K562 (cell line): ENCODE measurements around the gene PLEKHG5. TPM values are rescaled to one million over a fixed set of nuclear protein-coding genes. Genes with fewer than 3 reads are reported as not detected.

Experiments used
- ATAC-seq: fragments of 200-7000 bp; cut with Tn5 transposase; 3 replicates; pipeline ENCODE4 v1.9.1; 2020; ENCODE audit warnings: moderate library complexity
- BruUV-seq: library from RNA; stranded (reverse); fragments of 400-500 nt; replicated peaks from 2 replicates; lab custom pipeline; 2021; lab: Mats Ljungman, UMichigan
- CTCF ChIA-PET: fragments of 300-600 bp; formaldehyde crosslinking; extraction: SDS; loops from one replicate; lab custom pipeline; 2021; ENCODE audit warnings: low intra/inter-chr PET ratio; lab: Yijun Ruan, JAX
- POLR2A ChIA-PET: fragments of 300-600, 350-650 bp; sonication (Branson Sonifier 250); formaldehyde crosslinking; extraction: SDS; loops from one replicate; lab custom pipeline; 2021; ENCODE audit warnings: antibody characterized with exemption, inconsistent platforms; lab: Yijun Ruan, JAX
- DNase-seq, 4 experiments: peaks; one replicate each; pipeline versions ENCODE4 v3.0.0 to v3.0.0-alpha.2; 2011 to 2018; ENCODE audit warnings: low spot score in 3 of 4, mixed read lengths in 3 of 4; ENCODE audit errors: extremely low read depth in 1 of 4
- FAIRE-seq: peaks from 2 replicates; lab custom pipeline; 2011; peaks lifted over from hg19 to GRCh38; lab: Jason Lieb, UNC
- H2AFZ ChIP-seq: 2 replicates; pipeline ENCODE4 v1.6.0; 2011; ENCODE audit warnings: low read depth, low read length, control low read depth, inconsistent platforms
- H3K27ac ChIP-seq: fragments of 200-600 bp; 3 replicates; pipeline ENCODE4 v1.8.0; 2011; ENCODE audit warnings: low read depth, mild to moderate bottlenecking, control low read depth, inconsistent platforms, low read length, moderate library complexity, mixed read lengths; ENCODE audit errors: extremely low read depth
- H3K27me3 ChIP-seq, 2 experiments: fragments of 300-600 bp in 1 of 2; 2 replicates in 1 of 2; 3 replicates in 1 of 2; pipeline versions ENCODE4 v1.6.0 to v1.8.0; 2011; ENCODE audit warnings: inconsistent platforms in 2 of 2, low read length in 2 of 2, mild to moderate bottlenecking in 1 of 2, mixed read lengths in 1 of 2, moderate library complexity in 1 of 2; ENCODE audit not compliant: control insufficient read depth in 2 of 2, insufficient read depth in 2 of 2
- H3K36me3 ChIP-seq: fragments of 300-600 bp; 3 replicates; pipeline ENCODE4 v1.8.0; 2011; ENCODE audit warnings: mild to moderate bottlenecking, low read length, inconsistent platforms; ENCODE audit not compliant: control insufficient read depth, insufficient read depth
- H3K4me1 ChIP-seq, 2 experiments: fragments of 200-600 bp in 1 of 2; replicated peaks in 1 of 2; 2 replicates in 1 of 2; 3 replicates in 1 of 2; pipeline versions ENCODE4 v1.5.1 to v1.8.0; 2011; ENCODE audit warnings: inconsistent platforms in 2 of 2, low read length in 2 of 2, mild to moderate bottlenecking in 1 of 2, mixed read lengths in 1 of 2, moderate library complexity in 1 of 2; ENCODE audit not compliant: control insufficient read depth in 2 of 2, insufficient read depth in 2 of 2
- H3K4me2 ChIP-seq: 2 replicates; pipeline ENCODE4 v1.6.1; 2011; ENCODE audit warnings: low read length, control low read depth, inconsistent platforms, mixed read lengths; ENCODE audit not compliant: insufficient read depth
- H3K4me3 ChIP-seq: fragments of 200-600 bp; sonication (generic), shearing (Covaris generic); 2 replicates; pipeline ENCODE4 v1.5.1; 2016; ENCODE audit warnings: control low read depth, inconsistent platforms
- H3K79me2 ChIP-seq: fragments of 200-600 bp; 3 replicates; pipeline ENCODE4 v1.8.0; 2011; ENCODE audit warnings: low read length, inconsistent platforms; ENCODE audit not compliant: control insufficient read depth, insufficient read depth
- H3K9ac ChIP-seq, 2 experiments: 2 replicates each; pipeline versions ENCODE4 v1.6.0 to v1.6.1; 2011; ENCODE audit warnings: low read depth in 2 of 2, low read length in 2 of 2, control low read depth in 1 of 2, inconsistent platforms in 1 of 2, mild to moderate bottlenecking in 1 of 2, mixed read lengths in 1 of 2; ENCODE audit not compliant: insufficient read depth in 1 of 2
- H3K9me1 ChIP-seq: one replicate; pipeline ENCODE4 v1.6.0; 2011; ENCODE audit warnings: inconsistent platforms, mild to moderate bottlenecking, low read length, moderate library complexity; ENCODE audit not compliant: control insufficient read depth, insufficient read depth
- H3K9me3 ChIP-seq: replicated peaks from 2 replicates; pipeline ENCODE4 v1.5.1; 2011; ENCODE audit warnings: low read depth, low read length, inconsistent platforms; ENCODE audit not compliant: control insufficient read depth, insufficient read depth
- H4K20me1 ChIP-seq: replicated peaks from 2 replicates; pipeline ENCODE4 v1.6.1; 2011; ENCODE audit warnings: low read length, inconsistent platforms, mixed read lengths; ENCODE audit not compliant: control insufficient read depth, insufficient read depth
- CBFB ChIP-seq: sonication (generic); formaldehyde crosslinking; IDR thresholded peaks from 2 replicates; pipeline ENCODE4 v1.4.0; 2020; ENCODE audit warnings: mild to moderate bottlenecking, missing genetic modification reagents
- CXXC5 ChIP-seq: fragments of 250-450 bp; sonication (Bioruptor Pico); IDR thresholded peaks from 2 replicates; pipeline ENCODE4 v1.8.0; 2022; ENCODE audit warnings: inconsistent platforms, mild to moderate bottlenecking, moderate library complexity
- EZH2 ChIP-seq: IDR thresholded peaks from 2 replicates; pipeline ENCODE4 v1.6.1; 2012; ENCODE audit warnings: low read depth, mild to moderate bottlenecking, inconsistent platforms, low read length, borderline replicate concordance
- FOXM1 ChIP-seq, 2 experiments: fragments of 450-650 bp in 1 of 2; sonication (generic) in 1 of 2; formaldehyde crosslinking in 1 of 2; IDR thresholded peaks; 2 replicates each; pipeline versions ENCODE4 v1.6.1 to v1.9.0; 2017 to 2022; ENCODE audit warnings: low read depth in 2 of 2, mild to moderate bottlenecking in 2 of 2, missing genetic modification reagents in 1 of 2, moderate library complexity in 1 of 2
- HMGN3 ChIP-seq: IDR thresholded peaks from 2 replicates; pipeline ENCODE4 v1.6.1; 2011; ENCODE audit warnings: borderline replicate concordance, low read depth, mild to moderate bottlenecking, mixed read lengths, low read length; ENCODE audit not compliant: insufficient read length; ENCODE audit errors: extremely low read depth
- KAT7 ChIP-seq: sonication (generic); formaldehyde crosslinking; IDR thresholded peaks from 2 replicates; pipeline ENCODE4 v1.8.0; 2022; ENCODE audit warnings: missing genetic modification reagents, mild to moderate bottlenecking, borderline replicate concordance
- L3MBTL2 ChIP-seq: fragments of 450-650 bp; IDR thresholded peaks from 2 replicates; pipeline ENCODE4 v1.6.1; 2016; ENCODE audit warnings: mild to moderate bottlenecking, moderate library complexity
- MAZ ChIP-seq, 2 experiments: fragments of 450-650 bp in 1 of 2; sonication (generic) in 1 of 2; formaldehyde crosslinking; IDR thresholded peaks in 1 of 2; conservative IDR thresholded peaks in 1 of 2; 2 replicates each; pipeline versions ENCODE4 v1.4.0 to v1.5.0; 2020; ENCODE audit warnings: mild to moderate bottlenecking in 1 of 2, missing genetic modification reagents in 1 of 2
- NR1H2 ChIP-seq: sonication (generic); formaldehyde crosslinking; IDR thresholded peaks from 2 replicates; pipeline ENCODE4 v1.4.0; 2020; ENCODE audit warnings: mild to moderate bottlenecking, missing genetic modification reagents
- NRF1 ChIP-seq, 2 experiments: fragments of 450-650 bp; IDR thresholded peaks in 1 of 2; conservative IDR thresholded peaks in 1 of 2; 2 replicates each; pipeline ENCODE4 v1.6.1; 2014; ENCODE audit warnings: mild to moderate bottlenecking in 2 of 2
- ZBTB7A ChIP-seq: IDR thresholded peaks from 2 replicates; pipeline ENCODE4 v1.6.1; 2011; ENCODE audit warnings: low read depth, mild to moderate bottlenecking, low read length, moderate library complexity, borderline replicate concordance; ENCODE audit not compliant: control insufficient read depth
- WGBS: fragments of 100-300 bp; shearing (Covaris generic); methylation state at CpG from one replicate; pipeline ENCODE4 v1.1.6; 2016; ENCODE audit warnings: low coverage, mixed read lengths; ENCODE audit not compliant: insufficient coverage; ENCODE audit errors: missing lambda C conversion rate; 5-methylcytosine and 5-hydroxymethylcytosine counted together
- in situ Hi-C: fragments of 300-500 bp; cut with MboI; formaldehyde crosslinking; loops from 4 replicates; pipeline ENCODE4 v1.15.0; 2018; ENCODE audit warnings: inconsistent platforms, mixed read lengths
- intact Hi-C: fragments of 100-400 bp; cut with micrococcal nuclease; formaldehyde crosslinking; loops from 2 replicates; pipeline ENCODE4 v1.14.2; 2022
- polyA plus RNA-seq, 8 experiments: library from polyadenylated mRNA; depleted of rRNA in 4 of 8; stranded (reverse) in 5 of 8; unstranded in 3 of 8; fragments of >200 nt; fragmentation: Nextera tagmentation in 2 of 8; fragmentation: Illumina TruSeq in 1 of 8; extraction: Ambion mirVana in 2 of 8; extraction: Trizol in 1 of 8; gene quantifications; 2 replicates each; pipeline versions ENCODE4 v1.2.1 to v1.2.3, GENCODE V29; 2011 to 2014; ENCODE audit warnings: inconsistent platforms in 1 of 8, missing spikeins in 1 of 8
- total RNA-seq, 7 experiments: library from RNA; depleted of rRNA in 6 of 7; stranded (reverse); fragments of >200 nt in 6 of 7; fragmentation: Illumina TruSeq in 2 of 7; extraction: Trizol in 2 of 7; gene quantifications; 2 replicates each; pipeline versions ENCODE4 v1.2.1 to v1.2.3, GENCODE V29; 2011 to 2021; ENCODE audit warnings: low replicate concordance in 1 of 7
- TF ChIP-seq, protein P1 (sequence below): sonication (generic); formaldehyde crosslinking; IDR thresholded peaks from 2 replicates; pipeline ENCODE4 v1.8.0; 2022; ENCODE audit warnings: mild to moderate bottlenecking, missing genetic modification reagents, borderline replicate concordance
- TF ChIP-seq, protein P2 (sequence below): fragments of 200-800 bp; sonication (Bioruptor generic); IDR thresholded peaks from 2 replicates; pipeline ENCODE4 v1.6.1; 2017; ENCODE audit warnings: missing genetic modification characterization, missing compliant biosample characterization
- TF ChIP-seq, protein P3 (sequence below): IDR thresholded peaks from 2 replicates; pipeline ENCODE4 v1.6.1; 2012; ENCODE audit warnings: low read depth, low read length, improper control_type of control experiment, borderline replicate concordance

Gene PLEKHG5
- total and polyA plus RNA-seq, 9 of the 15 experiments (the other 6 are each of a cell fraction or from before 2014, with no cell fraction given) = 0.04 to 0.29 (median 0.09) TPM; not detected in 3

DNA sequence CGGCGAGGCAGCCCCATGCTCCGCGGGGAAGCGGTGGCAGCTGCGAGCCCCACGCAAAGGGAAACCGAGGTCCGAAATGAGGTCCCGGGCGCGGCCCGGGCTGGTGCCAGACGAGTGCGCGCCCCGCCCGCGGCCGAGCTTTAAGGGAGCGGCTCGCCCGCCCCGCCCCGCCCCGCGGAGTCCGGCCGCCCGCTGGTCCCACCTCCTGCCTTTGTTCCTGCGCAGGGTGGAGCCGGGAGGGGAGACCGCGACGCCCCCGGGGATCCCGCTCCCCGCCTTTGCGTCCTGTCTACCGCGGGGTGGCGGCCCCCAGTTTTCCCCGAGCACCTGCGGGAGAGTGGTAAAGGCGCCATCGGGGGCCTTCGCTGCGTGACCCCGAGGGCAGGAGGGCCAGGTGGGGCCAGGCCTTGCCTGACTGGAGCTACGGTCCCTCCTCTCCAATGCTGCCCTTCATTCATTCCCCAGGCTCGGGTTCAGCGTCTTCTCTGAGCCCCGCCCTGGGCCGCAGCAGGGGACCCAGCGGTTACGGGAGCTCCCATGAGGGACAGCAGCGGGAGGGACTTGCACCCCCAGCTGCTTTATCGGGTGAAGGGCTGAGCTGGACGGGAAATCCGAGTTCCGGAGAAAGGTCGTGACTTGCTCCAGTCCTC lies 71.5 kb downstream of the PLEKHG5 start, which contains the start of gene HES2:
HES2 (minus strand) TSS at position 116 of the 650 bp plus-strand sequence; CDS start at position 17, 99 bp downstream.
- peak within 1 kb of the TSS in 1 of 2 experiments; percentile 87; a peak in 2 of 4 replicates for H3K9ac ChIP-seq
- H3K79me2 ChIP-seq = no peaks in the 10 kb centered on the region
- FAIRE-seq = no peak
- no peaks in the 10 kb centered on the region for H3K9me3 ChIP-seq
- H3K36me3 ChIP-seq = no peaks in the 10 kb centered on the region
- peak within 1 kb of the TSS; percentile 67 for H2AFZ ChIP-seq
- H3K27me3 ChIP-seq = peaks cover 57 to 89% of the 10 kb centered on the region in 2 experiments; a peak in 4 of 5 replicates
- ATAC-seq = peak; percentile 69
- intact Hi-C loops (no loop called here), in situ Hi-C loops (no loop called here)
- peak within 1 kb of the TSS; percentile 55 for H3K4me2 ChIP-seq
- H3K4me3 ChIP-seq = peak within 1 kb of the TSS; percentile 15; the same call in 1 of the 2 replicates
- peaks cover 27% of the 10 kb centered on the region; the same call in 1 of the 2 replicates for H4K20me1 ChIP-seq
- ChIA-PET POLR2A (interaction anchor here (0.7 to 0.9 kb wide), 2 partner anchors 9 to 57 kb away, joined by 3 read pairs; no protein-coding TSS in a partner anchor), CTCF (no interaction called here)
- no TSS peak for BruUV-seq
- H3K9me1 ChIP-seq = no peaks in the 10 kb centered on the region
- peak; percentile 70 to 95 (median 87) for DNase-seq
- H3K4me1 ChIP-seq = peaks cover 15 to 44% of the 10 kb centered on the region in 2 experiments
- WGBS = 1% methylated on average over 41 of the region's 62 CpGs
- H3K27ac ChIP-seq = no peak within 1 kb of the TSS
- TF ChIP-seq MAZ (CRISPR knock-in tag; conservative IDR thresholded peaks at IDR 0.05 in 1 of 2, IDR thresholded peaks at IDR 0.05 in 1 of 2) = 0 out of 4 replicates have a peak, but pooled peaks of 1 of the 2 experiments have one; percentile 15
- TF ChIP-seq EZH2 = peak; percentile 89; the same call in 1 of the 2 replicates
- TF ChIP-seq ZBTB7A = peak; percentile 39; the same call in 1 of the 2 replicates
- TF ChIP-seq, protein P1, sequence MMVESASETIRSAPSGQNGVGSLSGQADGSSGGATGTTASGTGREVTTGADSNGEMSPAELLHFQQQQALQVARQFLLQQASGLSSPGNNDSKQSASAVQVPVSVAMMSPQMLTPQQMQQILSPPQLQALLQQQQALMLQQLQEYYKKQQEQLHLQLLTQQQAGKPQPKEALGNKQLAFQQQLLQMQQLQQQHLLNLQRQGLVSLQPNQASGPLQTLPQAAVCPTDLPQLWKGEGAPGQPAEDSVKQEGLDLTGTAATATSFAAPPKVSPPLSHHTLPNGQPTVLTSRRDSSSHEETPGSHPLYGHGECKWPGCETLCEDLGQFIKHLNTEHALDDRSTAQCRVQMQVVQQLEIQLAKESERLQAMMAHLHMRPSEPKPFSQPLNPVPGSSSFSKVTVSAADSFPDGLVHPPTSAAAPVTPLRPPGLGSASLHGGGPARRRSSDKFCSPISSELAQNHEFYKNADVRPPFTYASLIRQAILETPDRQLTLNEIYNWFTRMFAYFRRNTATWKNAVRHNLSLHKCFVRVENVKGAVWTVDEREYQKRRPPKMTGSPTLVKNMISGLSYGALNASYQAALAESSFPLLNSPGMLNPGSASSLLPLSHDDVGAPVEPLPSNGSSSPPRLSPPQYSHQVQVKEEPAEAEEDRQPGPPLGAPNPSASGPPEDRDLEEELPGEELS = 0 out of 2 replicates have a peak, but pooled peaks have one; percentile 67
- TF ChIP-seq CBFB (CRISPR knock-in tag) = no peak
- TF ChIP-seq, protein P2, sequence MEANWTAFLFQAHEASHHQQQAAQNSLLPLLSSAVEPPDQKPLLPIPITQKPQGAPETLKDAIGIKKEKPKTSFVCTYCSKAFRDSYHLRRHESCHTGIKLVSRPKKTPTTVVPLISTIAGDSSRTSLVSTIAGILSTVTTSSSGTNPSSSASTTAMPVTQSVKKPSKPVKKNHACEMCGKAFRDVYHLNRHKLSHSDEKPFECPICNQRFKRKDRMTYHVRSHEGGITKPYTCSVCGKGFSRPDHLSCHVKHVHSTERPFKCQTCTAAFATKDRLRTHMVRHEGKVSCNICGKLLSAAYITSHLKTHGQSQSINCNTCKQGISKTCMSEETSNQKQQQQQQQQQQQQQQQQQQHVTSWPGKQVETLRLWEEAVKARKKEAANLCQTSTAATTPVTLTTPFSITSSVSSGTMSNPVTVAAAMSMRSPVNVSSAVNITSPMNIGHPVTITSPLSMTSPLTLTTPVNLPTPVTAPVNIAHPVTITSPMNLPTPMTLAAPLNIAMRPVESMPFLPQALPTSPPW (CRISPR knock-in tag) = peak; percentile 55
- TF ChIP-seq FOXM1 (IDR thresholded peaks at IDR 0.05; ENCODE audit: low read depth) = no peak
- TF ChIP-seq FOXM1 (CRISPR knock-in tag; IDR thresholded peaks at IDR 0.05; ENCODE audit: low read depth) = 0 out of 2 replicates have a peak, but pooled peaks have one; percentile 29
- no peak; the same call in 1 of the 2 replicates for TF ChIP-seq KAT7
- 0 out of 2 replicates have a peak, but pooled peaks have one; percentile 8 for TF ChIP-seq CXXC5 (CRISPR knock-in tag)
- TF ChIP-seq, protein P3, sequence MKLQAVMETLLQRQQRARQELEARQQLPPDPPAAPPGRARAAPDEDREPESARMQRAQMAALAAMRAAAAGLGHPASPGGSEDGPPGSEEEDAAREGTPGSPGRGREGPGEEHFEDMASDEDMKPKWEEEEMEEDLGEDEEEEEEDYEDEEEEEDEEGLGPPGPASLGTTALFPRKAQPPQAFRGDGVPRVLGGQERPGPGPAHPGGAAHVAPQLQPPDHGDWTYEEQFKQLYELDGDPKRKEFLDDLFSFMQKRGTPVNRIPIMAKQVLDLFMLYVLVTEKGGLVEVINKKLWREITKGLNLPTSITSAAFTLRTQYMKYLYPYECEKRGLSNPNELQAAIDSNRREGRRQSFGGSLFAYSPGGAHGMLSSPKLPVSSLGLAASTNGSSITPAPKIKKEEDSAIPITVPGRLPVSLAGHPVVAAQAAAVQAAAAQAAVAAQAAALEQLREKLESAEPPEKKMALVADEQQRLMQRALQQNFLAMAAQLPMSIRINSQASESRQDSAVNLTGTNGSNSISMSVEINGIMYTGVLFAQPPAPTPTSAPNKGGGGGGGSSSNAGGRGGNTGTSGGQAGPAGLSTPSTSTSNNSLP = no peak
- TF ChIP-seq NRF1 (conservative IDR thresholded peaks at IDR 0.05 in 1 of 2, IDR thresholded peaks at IDR 0.05 in 1 of 2) = peak; percentile 78
- peak; percentile 11 for TF ChIP-seq HMGN3
- 0 out of 2 replicates have a peak, but pooled peaks have one; percentile 56 for TF ChIP-seq NR1H2 (CRISPR knock-in tag)
- TF ChIP-seq L3MBTL2 = peak; percentile 35; the same call in 1 of the 2 replicates
